Hepatocyte (in vitro differentiated cells): Measurements from ENCODE around the gene OXER1.

Source experiments
- CTCF ChIP-seq: fragments of 200-600 bp; sonication (generic); IDR thresholded peaks from 2 replicates; pipeline ENCODE4 v1.5.1; 2016; ENCODE audit warnings: antibody characterized with exemption, mild to moderate bottlenecking; ENCODE audit not compliant: poor library complexity
- EZH2 ChIP-seq: fragments of 200-600 bp; sonication (generic); IDR thresholded peaks from 2 replicates; pipeline ENCODE4 v1.6.1; 2016; ENCODE audit warnings: antibody characterized with exemption, mild to moderate bottlenecking, borderline replicate concordance
- EZH2phosphoT487 ChIP-seq: fragments of 200-600 bp; sonication (generic); IDR thresholded peaks from one replicate; pipeline ENCODE4 v1.6.1; 2018; ENCODE audit warnings: antibody characterized with exemption, mild to moderate bottlenecking, low read depth, moderate library complexity; ENCODE audit not compliant: unreplicated experiment, severe bottlenecking

- TF ChIP-seq CTCF (no peak), EZH2 (no peak), EZH2phosphoT487 (no peak)
Measured at GRCh38 chr2:42756966-42757513, 6.9 kb downstream of the OXER1 start.
